IPS-NIHi7 (cell line): ENCODE data around the gene MBD4.

Experiments
- DNase-seq: peaks from one replicate; pipeline ENCODE4 v3.0.0; 2012; ENCODE audit warnings: mixed read lengths; ENCODE audit errors: extremely low spot score

MBD4 gene

GRCh38 chr3:129463094-129463493 lies 23.3 kb upstream of the MBD4 start:
- no peak for DNase-seq

GRCh38 chr3:129462361-129462968 lies 22.7 kb upstream of the MBD4 start:
- no peak for DNase-seq

GRCh38 chr3:129461461-129462146 lies 21.9 kb upstream of the MBD4 start:
- no peak for DNase-seq

GRCh38 chr3:129461022-129461421 lies 21.3 kb upstream of the MBD4 start:
- DNase-seq: no peak

GRCh38 chr3:129460572-129460971 lies 20.8 kb upstream of the MBD4 start:
- DNase-seq: no peak

GRCh38 chr3:129460155-129460554 lies 20.4 kb upstream of the MBD4 start:
- DNase-seq: no peak

- no peak for DNase-seq
Measured at GRCh38 chr3:129453732-129454131, 14.0 kb upstream of the MBD4 start.

- no peak for DNase-seq
Measured at GRCh38 chr3:129449279-129450115, 9.7 kb upstream of the MBD4 start.

- no peak for DNase-seq
Measured at GRCh38 chr3:129448186-129448895, 8.6 kb upstream of the MBD4 start.

GRCh38 chr3:129446926-129447325 lies 7.2 kb upstream of the MBD4 start:
- no peak for DNase-seq

- DNase-seq: no peak
Measured at GRCh38 chr3:129445471-129445870, 5.7 kb upstream of the MBD4 start.

- DNase-seq: no peak
Measured at GRCh38 chr3:129442947-129443346, 3.2 kb upstream of the MBD4 start.

GRCh38 chr3:129442486-129442885 lies 2.7 kb upstream of the MBD4 start:
- DNase-seq: no peak

GRCh38 chr3:129441782-129442181 lies 2.0 kb upstream of the MBD4 start:
- DNase-seq: no peak

- no peak for DNase-seq
Measured at GRCh38 chr3:129441215-129441614, 1.5 kb upstream of the MBD4 start.

GRCh38 chr3:129440618-129441190 lies 956 bp upstream of the MBD4 start:
- DNase-seq: no peak

- peak; percentile 30 for DNase-seq
Measured at GRCh38 chr3:129439226-129439816, 427 bp downstream of the MBD4 start.

GRCh38 chr3:129435367-129435766 lies 4.4 kb downstream of the MBD4 start:
- DNase-seq: no peak

- DNase-seq: no peak
Measured at GRCh38 chr3:129434140-129434539, 5.6 kb downstream of the MBD4 start.

- no peak for DNase-seq
Measured at GRCh38 chr3:129433565-129433964, 6.2 kb downstream of the MBD4 start.

- DNase-seq: no peak
Measured at GRCh38 chr3:129432671-129433070, 7.1 kb downstream of the MBD4 start.
